RWPE2 (cell line): ENCODE data around the gene SYCP2.

Experiments
- ATAC-seq: fragments of 200-7000 bp; cut with Tn5 transposase; 3 replicates; pipeline ENCODE4 v1.9.1; 2021; ENCODE audit warnings: low read depth
- DNase-seq: peaks from one replicate; pipeline ENCODE4 v3.0.0-alpha.2; 2020; ENCODE audit warnings: low spot score
- H3K27ac ChIP-seq: fragments of 450-650 bp; 2 replicates; pipeline ENCODE4 v1.5.1; 2017; ENCODE audit warnings: mild to moderate bottlenecking; ENCODE audit not compliant: poor library complexity, severe bottlenecking
- H3K27me3 ChIP-seq: fragments of 250-450 bp; sonication (Bioruptor Pico); 2 replicates; pipeline ENCODE4 v1.5.1; 2021; ENCODE audit warnings: mild to moderate bottlenecking, moderate library complexity; ENCODE audit not compliant: insufficient read depth, poor library complexity, severe bottlenecking
- H3K36me3 ChIP-seq: fragments of 250-450 bp; sonication (Bioruptor Pico); 2 replicates; pipeline ENCODE4 v1.5.1; 2020; ENCODE audit warnings: low read depth, mild to moderate bottlenecking, moderate library complexity
- H3K4me1 ChIP-seq: fragments of 250-450 bp; sonication (Bioruptor Pico); 2 replicates; pipeline ENCODE4 v1.5.1; 2021; ENCODE audit warnings: mild to moderate bottlenecking, moderate library complexity; ENCODE audit not compliant: insufficient read depth, poor library complexity, severe bottlenecking
- H3K4me3 ChIP-seq: fragments of 250-450 bp; sonication (Bioruptor Pico); 2 replicates; pipeline ENCODE4 v1.5.1; 2021; ENCODE audit warnings: mild to moderate bottlenecking, moderate library complexity; ENCODE audit not compliant: severe bottlenecking
- H3K9me3 ChIP-seq: fragments of 250-450 bp; sonication (Bioruptor Pico); 2 replicates; pipeline ENCODE4 v1.5.1; 2021; ENCODE audit warnings: mild to moderate bottlenecking, moderate library complexity; ENCODE audit not compliant: severe bottlenecking
- CTCF ChIP-seq: fragments of 450-650 bp; IDR thresholded peaks from one replicate; pipeline ENCODE4 v1.5.1; 2017; ENCODE audit warnings: mild to moderate bottlenecking, moderate library complexity; ENCODE audit not compliant: poor library complexity, severe bottlenecking

SYCP2 gene

GRCh38 chr20:59949911-59950310, 16.5 kb upstream of the SYCP2 start:
- Histone ChIP-seq H3K27me3 (no peaks in the 10 kb centered on the region), H3K9me3 (no peaks in the 10 kb centered on the region), H3K4me3 (no peak overlapping the region), H3K27ac (no peak overlapping the region), H3K36me3 (peaks cover 37% of the 10 kb centered on the region), H3K4me1 (no peaks in the 10 kb centered on the region)
- no peak for TF ChIP-seq CTCF
- ATAC-seq (no peak), DNase-seq (no peak)

- Histone ChIP-seq H3K27ac (peak overlapping the region; percentile 0), H3K27me3 (no peaks in the 10 kb centered on the region), H3K4me3 (no peak overlapping the region), H3K4me1 (no peaks in the 10 kb centered on the region), H3K36me3 (peaks cover 45% of the 10 kb centered on the region), H3K9me3 (no peaks in the 10 kb centered on the region)
- no peak for DNase-seq
- peak; percentile 100 for TF ChIP-seq CTCF
- ATAC-seq = peak; percentile 68
Measured at GRCh38 chr20:59948828-59949720, 15.6 kb upstream of the SYCP2 start.

GRCh38 chr20:59948212-59948611, 14.8 kb upstream of the SYCP2 start:
- H3K9me3 ChIP-seq = no peaks in the 10 kb centered on the region
- H3K4me3 ChIP-seq = no peak overlapping the region
- peaks cover 54% of the 10 kb centered on the region for H3K36me3 ChIP-seq
- H3K27me3 ChIP-seq = no peaks in the 10 kb centered on the region
- DNase-seq = no peak
- TF ChIP-seq CTCF = no peak
- H3K27ac ChIP-seq = peak overlapping the region; percentile 0
- H3K4me1 ChIP-seq = no peaks in the 10 kb centered on the region
- ATAC-seq = no peak

DNA sequence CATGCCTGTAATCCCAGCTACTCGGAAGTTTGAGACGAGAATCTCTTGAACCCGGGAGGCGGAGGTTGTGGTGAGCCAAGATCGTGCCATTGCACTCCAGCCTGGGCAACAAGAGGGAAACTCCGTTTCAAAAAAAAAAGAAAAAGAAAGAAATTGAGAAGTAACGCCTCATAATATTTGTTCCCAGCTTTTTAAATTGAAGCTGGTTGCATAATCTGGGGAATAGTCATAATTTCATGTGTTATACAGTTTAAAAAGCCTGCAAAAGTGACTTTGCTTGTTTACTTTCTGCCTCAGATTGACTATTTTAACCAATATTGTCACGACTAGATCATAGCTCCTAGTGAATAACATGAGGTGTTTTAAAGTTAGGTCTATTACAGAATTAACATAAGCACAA, 13.9 kb upstream of the SYCP2 start:
- peak overlapping the region; percentile 0 for H3K27ac ChIP-seq

More for the DNA sequence above, 13.9 kb upstream of the SYCP2 start:
- no peak for TF ChIP-seq CTCF
- Histone ChIP-seq H3K36me3 (peaks cover 62% of the 10 kb centered on the region), H3K4me1 (no peaks in the 10 kb centered on the region), H3K4me3 (no peak overlapping the region), H3K9me3 (no peaks in the 10 kb centered on the region), H3K27me3 (no peaks in the 10 kb centered on the region)
- DNase-seq (no peak), ATAC-seq (no peak)
